Activated naive CD4-positive, alpha-beta T cell treated with anti-CD3 and anti-CD28 coated beads, Interleukin-2, amount 10 ng/mL, durations not matched to agents 5 hours and 36 hours (primary cell): Measurements from ENCODE around the gene CLEC7A. TPM values are rescaled to one million over a fixed set of nuclear protein-coding genes. Genes with fewer than 3 reads are reported as not detected.

ENCODE experiments used
- total RNA-seq, 2 experiments: library from RNA; stranded (reverse); gene quantifications; one replicate each; pipeline ENCODE4 v1.2.3, GENCODE V29; 2021

Gene CLEC7A
- total RNA-seq = not detected

GRCh38 chr12:10130042-10130441, at the start of gene CLEC7A:
Gene CLEC7A (minus strand): TSS chr12:10130199. CDS start chr12:10130082, 117 bp downstream.

GRCh38 chr12:10178821-10179220, 48.8 kb upstream of the CLEC7A start, which contains the start of gene TMEM52B:
Gene TMEM52B (plus strand): TSS chr12:10179032. CDS start chr12:10179575, 543 bp downstream.

GRCh38 chr12:10171973-10172728, 42.2 kb upstream of the CLEC7A start, which contains the start of gene OLR1:
Gene OLR1 (minus strand): TSS chr12:10172132. CDS start chr12:10172077, 55 bp downstream.

GRCh38 chr12:10098791-10099190, 31.2 kb downstream of the CLEC7A start, which contains the start of gene CLEC1A:
Gene CLEC1A (minus strand): TSS chr12:10098985. CDS start chr12:10098922, 63 bp downstream.

Other genes with a start within 250 kb of the CLEC7A start
- gene KLRF2, start 248.7 kb downstream of the CLEC7A start, total RNA-seq = not detected
- gene CLEC2A, start 197.8 kb downstream of the CLEC7A start, total RNA-seq = not detected
- under 1 TPM; 0.23 to 0.53 TPM for gene CLEC12A, start 158.8 kb downstream of the CLEC7A start, total RNA-seq
- not detected for gene CLEC1B, start 131.1 kb downstream of the CLEC7A start, total RNA-seq
- gene CLEC12B, start 119.6 kb downstream of the CLEC7A start, total RNA-seq = not detected
- gene CLEC9A, start 99.5 kb downstream of the CLEC7A start, total RNA-seq = not detected
- gene CLEC1A, start 31.2 kb downstream of the CLEC7A start, total RNA-seq = not detected
- not detected for gene OLR1, start 41.9 kb upstream of the CLEC7A start, total RNA-seq
- gene TMEM52B, start 48.8 kb upstream of the CLEC7A start, total RNA-seq = not detected
- gene GABARAPL1, start 82.7 kb upstream of the CLEC7A start, total RNA-seq = 1 to 10 TPM; 9.0 TPM
- gene KLRD1, start 177.7 kb upstream of the CLEC7A start, total RNA-seq = 1 to 10 TPM; 1.3 to 1.5 TPM